GM19023 (cell line): ENCODE data around the gene CNKSR3.

Experiments used
- ATAC-seq: cut with Tn5 transposase; IDR thresholded peaks from one replicate; pipeline ENCODE4 v1.9.1; 2021; ENCODE audit warnings: mild to moderate bottlenecking, moderate library complexity; ENCODE audit not compliant: unreplicated experiment

The CNKSR3 gene

GRCh38 chr6:154479771-154480639, 30.5 kb downstream of the CNKSR3 start:
- ATAC-seq = no peak

- ATAC-seq = no peak
These were observed 31.1 kb downstream of the CNKSR3 start for GRCh38 chr6:154479351-154479769.

DNA sequence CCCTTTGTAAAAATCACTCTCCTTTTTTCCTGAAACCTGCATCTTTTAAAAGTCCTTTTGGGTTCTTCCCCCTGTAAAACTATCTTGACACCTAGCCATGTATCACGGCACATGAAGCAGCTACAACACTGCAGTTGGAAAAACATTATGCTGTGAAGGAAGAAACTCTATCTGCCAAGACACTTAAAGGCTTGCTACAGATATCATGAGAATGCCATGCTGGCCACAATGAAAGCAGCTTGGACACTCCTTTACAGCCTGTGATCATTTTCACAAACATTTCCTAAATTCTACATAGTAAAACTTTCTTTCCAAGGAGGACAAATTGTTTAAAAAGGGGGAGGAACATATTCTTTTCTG, 31.8 kb downstream of the CNKSR3 start:
- no peak for ATAC-seq

GRCh38 chr6:154478021-154478700, 32.3 kb downstream of the CNKSR3 start:
- ATAC-seq = no peak

DNA sequence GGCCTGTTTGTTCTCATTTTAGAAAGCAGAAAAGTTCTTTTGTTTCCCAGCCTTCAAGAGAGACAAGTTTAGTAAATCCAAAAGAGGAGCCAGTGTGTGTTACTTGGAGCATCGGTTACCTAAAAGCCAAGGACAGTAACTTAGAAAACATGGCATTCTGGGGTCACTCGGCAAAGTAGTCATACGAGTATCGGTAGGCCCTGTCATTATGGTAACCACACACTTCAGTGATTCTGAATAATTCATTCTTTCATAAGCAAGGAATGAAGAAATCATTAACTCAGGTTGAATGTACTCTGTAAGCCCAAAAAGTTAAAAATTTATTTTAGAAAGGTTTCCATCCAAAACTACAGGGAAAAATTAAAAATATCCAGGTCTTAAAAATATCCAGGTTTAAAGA, 34.0 kb downstream of the CNKSR3 start:
- ATAC-seq = no peak

DNA sequence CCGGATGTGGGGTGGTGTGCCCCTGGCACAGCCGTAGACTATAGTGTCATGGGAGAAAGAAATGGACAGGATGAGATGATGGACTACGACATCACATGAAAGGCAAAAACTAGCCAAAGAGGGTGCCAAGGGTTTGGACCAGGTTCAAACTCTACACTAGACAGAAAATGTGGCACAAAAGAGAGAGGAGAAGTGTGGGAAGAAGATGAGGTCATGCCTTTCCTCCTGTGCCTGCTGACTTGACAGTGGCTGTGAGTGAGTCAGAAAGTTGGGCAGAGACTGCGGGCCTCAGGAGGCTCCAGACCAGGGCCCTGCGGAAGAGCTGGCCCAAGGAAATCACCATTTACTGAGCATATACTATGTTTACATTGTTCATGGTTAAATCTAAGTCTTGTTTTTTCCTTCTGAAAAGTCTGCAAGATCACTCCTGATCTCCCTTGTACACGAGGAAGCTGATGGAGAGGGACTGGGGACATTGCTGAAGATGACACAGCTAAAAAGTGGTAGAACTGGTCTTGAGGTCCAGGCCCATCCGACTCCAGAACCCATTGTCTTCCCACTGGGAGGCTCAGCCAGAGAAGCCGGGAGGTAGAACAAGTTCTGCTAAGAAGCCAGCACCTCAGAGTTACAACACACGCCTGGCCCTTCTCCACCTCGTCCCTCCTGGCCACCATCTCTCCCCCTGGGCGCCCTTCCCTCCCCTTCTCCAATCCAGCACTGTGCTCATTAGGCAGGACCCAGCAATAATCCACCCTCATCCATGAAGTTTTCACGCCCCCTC, 35.6 kb downstream of the CNKSR3 start:
- no peak for ATAC-seq

GRCh38 chr6:154473324-154473723, 37.2 kb downstream of the CNKSR3 start:
- no peak for ATAC-seq

- no peak for ATAC-seq
These were observed 38.7 kb downstream of the CNKSR3 start for GRCh38 chr6:154471609-154472362.

- ATAC-seq = no peak
These were observed 41.1 kb downstream of the CNKSR3 start for GRCh38 chr6:154469306-154469935.

- ATAC-seq = no peak
These were observed 41.7 kb downstream of the CNKSR3 start for GRCh38 chr6:154468760-154469159.

DNA sequence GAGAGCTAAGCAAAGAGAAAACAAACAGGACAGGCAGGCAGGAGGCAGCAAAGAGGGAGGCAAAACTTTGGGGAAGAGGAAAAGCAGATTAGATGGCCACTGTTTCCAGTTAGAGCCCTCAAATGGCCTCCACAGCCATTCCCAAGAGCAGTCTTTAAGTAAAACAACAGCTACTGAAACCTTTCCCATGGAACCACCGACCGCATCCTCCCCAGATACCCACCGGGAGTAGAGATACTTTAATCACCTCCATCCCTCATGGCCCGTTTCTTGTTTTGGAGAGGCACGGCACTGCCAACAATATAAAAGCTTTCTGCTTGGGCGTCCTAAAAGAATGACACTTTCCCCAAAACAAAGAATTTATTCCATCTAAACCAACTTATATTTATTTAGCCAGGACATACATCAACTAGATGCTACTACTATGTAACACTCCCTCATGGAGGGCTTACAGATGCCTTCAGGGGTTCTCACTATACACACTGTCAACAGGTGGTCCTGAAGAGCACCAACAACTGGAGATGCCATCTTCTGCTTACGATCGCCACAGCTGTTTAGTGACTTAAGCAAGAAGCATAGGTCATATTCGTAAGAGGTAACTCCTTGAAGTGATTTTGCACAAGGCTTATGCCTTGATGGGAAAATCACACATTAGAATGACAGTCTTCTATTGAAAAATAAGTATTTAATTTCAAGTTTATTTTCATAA, 43.4 kb downstream of the CNKSR3 start:
- ATAC-seq = no peak

DNA sequence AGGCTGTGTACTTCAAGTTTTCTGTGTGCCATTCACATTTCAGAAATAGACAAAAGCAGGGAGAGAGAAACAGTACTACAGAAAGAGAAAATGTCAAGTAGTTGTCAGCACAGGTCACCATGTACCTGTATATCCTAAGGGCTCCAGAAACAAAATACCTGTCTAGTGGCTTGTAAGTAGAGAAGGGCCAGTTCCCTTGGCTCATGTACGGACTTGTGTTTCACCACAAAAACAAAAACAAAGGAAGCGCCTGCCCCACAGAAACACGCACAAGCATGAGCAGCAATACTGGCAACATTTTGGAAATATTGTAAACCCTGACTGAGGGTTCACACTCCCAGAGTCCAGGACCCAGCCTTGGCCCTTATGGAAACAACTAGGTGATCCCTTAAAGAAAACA, 44.3 kb downstream of the CNKSR3 start:
- ATAC-seq = no peak

DNA sequence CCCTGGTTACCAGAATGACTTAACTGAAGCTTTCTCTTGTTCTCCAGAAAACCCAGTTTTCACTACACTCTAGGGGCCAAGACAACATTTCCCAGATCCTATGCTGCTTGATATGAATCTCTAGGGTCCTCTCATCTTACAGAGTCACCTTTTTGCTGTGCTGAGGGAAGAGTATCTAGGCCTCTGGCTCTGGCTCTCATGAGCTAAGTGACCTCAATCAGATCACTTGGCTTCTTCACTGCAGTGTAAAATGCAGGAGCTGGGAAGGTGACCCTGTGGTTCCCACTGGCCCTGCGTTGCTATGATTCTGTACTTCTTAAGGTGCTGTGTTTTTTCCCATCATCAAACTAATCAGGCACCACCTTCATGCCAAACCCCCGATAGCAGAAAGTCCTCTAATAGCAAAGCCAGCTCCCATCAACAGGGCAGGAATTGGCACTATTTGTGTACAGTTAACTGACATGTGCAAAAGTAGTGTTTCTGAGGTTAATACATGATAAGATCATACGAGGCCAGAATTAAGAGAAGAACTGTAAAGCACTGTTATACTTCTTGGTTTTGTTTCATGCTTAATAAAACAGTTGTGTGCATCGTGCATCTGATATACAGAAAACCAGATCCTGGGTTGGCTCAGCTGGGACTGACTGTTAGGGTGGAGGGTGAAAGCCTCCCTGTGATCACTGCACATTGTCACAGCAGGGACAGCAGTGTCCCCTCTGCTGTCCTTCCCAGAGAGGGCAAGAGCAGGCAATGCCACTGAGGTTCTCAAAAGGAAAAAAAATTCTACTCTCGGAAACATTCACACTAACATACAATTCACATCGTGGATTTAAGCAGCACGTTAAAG, 46.7 kb downstream of the CNKSR3 start:
- ATAC-seq = no peak

GRCh38 chr6:154462425-154462824, 48.1 kb downstream of the CNKSR3 start:
- no peak for ATAC-seq

- no peak for ATAC-seq
These were observed 49.1 kb downstream of the CNKSR3 start for GRCh38 chr6:154461348-154461747.

GRCh38 chr6:154460306-154461071, 50.0 kb downstream of the CNKSR3 start:
- ATAC-seq = no peak

GRCh38 chr6:154459513-154459912, 51.0 kb downstream of the CNKSR3 start:
- ATAC-seq = no peak
